ENCODE results near the gene RBM39.
"Not testable (repeated sequence)": the region's sequence is repeated elsewhere in the genome, so short reads cannot be mapped to it uniquely, and the experiment has no call there.

RBM39 gene

GRCh38 chr20:35731862-35732643 is 10.0 kb downstream of the RBM39 start:
- H3K27me3 ChIP-seq (ENCODE audit: control insufficient read depth, insufficient read depth, low read length): no peaks in the 10 kb centered on the region
- H3K9ac ChIP-seq (ENCODE audit: low read depth, low read length): no peak overlapping the region
- H3K4me3 ChIP-seq (ENCODE audit: low read length): no peak overlapping the region
- H3K4me1 ChIP-seq (ENCODE audit: control insufficient read depth, insufficient read depth, low read length): peaks cover 17% of the 10 kb centered on the region
- no peak overlapping the region for H3K4me2 ChIP-seq (ENCODE audit: low read length)
- H3K36me3 ChIP-seq (ENCODE audit: insufficient read depth, low read length): peaks cover 93% of the 10 kb centered on the region
- no peaks in the 10 kb centered on the region for H3K9me3 ChIP-seq (replicated peaks; ENCODE audit: low read length)

- Histone ChIP-seq H3K4me3 (ENCODE audit: low read length) (no peak overlapping the region), H3K4me2 (ENCODE audit: low read length) (no peak overlapping the region), H3K36me3 (ENCODE audit: insufficient read depth, low read length) (peaks cover 97% of the 10 kb centered on the region), H3K27me3 (ENCODE audit: control insufficient read depth, insufficient read depth, low read length) (no peaks in the 10 kb centered on the region), H3K9me3 (replicated peaks; ENCODE audit: low read length) (no peaks in the 10 kb centered on the region), H3K4me1 (ENCODE audit: control insufficient read depth, insufficient read depth, low read length) (peaks cover 16% of the 10 kb centered on the region), H3K9ac (ENCODE audit: low read depth, low read length) (no peak overlapping the region)
These were observed 10.6 kb downstream of the RBM39 start for GRCh38 chr20:35731469-35731788.

GRCh38 chr20:35730583-35731468 is 11.2 kb downstream of the RBM39 start:
- no peak overlapping the region for H3K9ac ChIP-seq (ENCODE audit: low read depth, low read length)
- H3K27me3 ChIP-seq (ENCODE audit: control insufficient read depth, insufficient read depth, low read length): no peaks in the 10 kb centered on the region
- H3K4me1 ChIP-seq (ENCODE audit: control insufficient read depth, insufficient read depth, low read length): peaks cover 10% of the 10 kb centered on the region
- H3K4me2 ChIP-seq (ENCODE audit: low read length): no peak overlapping the region
- H3K36me3 ChIP-seq (ENCODE audit: insufficient read depth, low read length): peaks cover 97% of the 10 kb centered on the region
- H3K9me3 ChIP-seq (replicated peaks; ENCODE audit: low read length): no peaks in the 10 kb centered on the region
- no peak overlapping the region for H3K4me3 ChIP-seq (ENCODE audit: low read length)

- no peak overlapping the region for H3K9ac ChIP-seq (ENCODE audit: low read depth, low read length)
- H3K4me2 ChIP-seq (ENCODE audit: low read length): no peak overlapping the region
- no peaks in the 10 kb centered on the region for H3K27me3 ChIP-seq (ENCODE audit: control insufficient read depth, insufficient read depth, low read length)
- H3K9me3 ChIP-seq (replicated peaks; ENCODE audit: low read length): no peaks in the 10 kb centered on the region
- peaks cover 8% of the 10 kb centered on the region for H3K4me1 ChIP-seq (ENCODE audit: control insufficient read depth, insufficient read depth, low read length)
- H3K4me3 ChIP-seq (ENCODE audit: low read length): no peak overlapping the region
- peaks cover 97% of the 10 kb centered on the region for H3K36me3 ChIP-seq (ENCODE audit: insufficient read depth, low read length)
These were observed 12.1 kb downstream of the RBM39 start for GRCh38 chr20:35729836-35730582.

GRCh38 chr20:35729283-35729807 is 12.7 kb downstream of the RBM39 start:
- Histone ChIP-seq H3K4me2 (ENCODE audit: low read length) (no peak overlapping the region), H3K9me3 (replicated peaks; ENCODE audit: low read length) (no peaks in the 10 kb centered on the region), H3K9ac (ENCODE audit: low read depth, low read length) (no peak overlapping the region), H3K36me3 (ENCODE audit: insufficient read depth, low read length) (peaks cover 97% of the 10 kb centered on the region), H3K4me1 (ENCODE audit: control insufficient read depth, insufficient read depth, low read length) (peaks cover 8% of the 10 kb centered on the region), H3K27me3 (ENCODE audit: control insufficient read depth, insufficient read depth, low read length) (no peaks in the 10 kb centered on the region), H3K4me3 (ENCODE audit: low read length) (no peak overlapping the region)

GRCh38 chr20:35726842-35727711 is 15.0 kb downstream of the RBM39 start:
- Histone ChIP-seq H3K4me2 (ENCODE audit: low read length) (no peak overlapping the region), H3K27me3 (ENCODE audit: control insufficient read depth, insufficient read depth, low read length) (no peaks in the 10 kb centered on the region), H3K9me3 (replicated peaks; ENCODE audit: low read length) (no peaks in the 10 kb centered on the region), H3K4me1 (ENCODE audit: control insufficient read depth, insufficient read depth, low read length) (peaks cover 8% of the 10 kb centered on the region), H3K4me3 (ENCODE audit: low read length) (no peak overlapping the region), H3K9ac (ENCODE audit: low read depth, low read length) (no peak overlapping the region), H3K36me3 (ENCODE audit: insufficient read depth, low read length) (peaks cover 95% of the 10 kb centered on the region)

GRCh38 chr20:35724321-35725230 is 17.5 kb downstream of the RBM39 start:
- Histone ChIP-seq H3K9me3 (replicated peaks; ENCODE audit: low read length) (no peaks in the 10 kb centered on the region), H3K4me3 (ENCODE audit: low read length) (no peak overlapping the region), H3K27me3 (ENCODE audit: control insufficient read depth, insufficient read depth, low read length) (no peaks in the 10 kb centered on the region), H3K9ac (ENCODE audit: low read depth, low read length) (no peak overlapping the region), H3K4me1 (ENCODE audit: control insufficient read depth, insufficient read depth, low read length) (no peaks in the 10 kb centered on the region), H3K36me3 (ENCODE audit: insufficient read depth, low read length) (peaks cover 95% of the 10 kb centered on the region), H3K4me2 (ENCODE audit: low read length) (no peak overlapping the region)

- not testable (repeated sequence) for H3K4me1 ChIP-seq (ENCODE audit: control insufficient read depth, insufficient read depth, low read length); H3K9me3 ChIP-seq (replicated peaks; ENCODE audit: low read length); H3K27me3 ChIP-seq (ENCODE audit: control insufficient read depth, insufficient read depth, low read length); H3K9ac ChIP-seq (ENCODE audit: low read depth, low read length); H3K4me3 ChIP-seq (ENCODE audit: low read length); H3K4me2 ChIP-seq (ENCODE audit: low read length)
- peaks cover 95% of the 10 kb centered on the region for H3K36me3 ChIP-seq (ENCODE audit: insufficient read depth, low read length)
These were observed 18.3 kb downstream of the RBM39 start for GRCh38 chr20:35723652-35724320.

- H3K4me2 ChIP-seq (ENCODE audit: low read length); H3K4me3 ChIP-seq (ENCODE audit: low read length); H3K9me3 ChIP-seq (replicated peaks; ENCODE audit: low read length); H3K27me3 ChIP-seq (ENCODE audit: control insufficient read depth, insufficient read depth, low read length); H3K9ac ChIP-seq (ENCODE audit: low read depth, low read length): not testable (repeated sequence)
- H3K36me3 ChIP-seq (ENCODE audit: insufficient read depth, low read length): peaks cover 95% of the 10 kb centered on the region
- peaks cover 12% of the 10 kb centered on the region for H3K4me1 ChIP-seq (ENCODE audit: control insufficient read depth, insufficient read depth, low read length)
These were observed 18.8 kb downstream of the RBM39 start for GRCh38 chr20:35723275-35723639.

- H3K4me1 ChIP-seq (ENCODE audit: control insufficient read depth, insufficient read depth, low read length): peaks cover 14% of the 10 kb centered on the region
- no peak overlapping the region for H3K9ac ChIP-seq (ENCODE audit: low read depth, low read length)
- no peak overlapping the region for H3K4me3 ChIP-seq (ENCODE audit: low read length)
- no peaks in the 10 kb centered on the region for H3K9me3 ChIP-seq (replicated peaks; ENCODE audit: low read length)
- no peak overlapping the region for H3K4me2 ChIP-seq (ENCODE audit: low read length)
- H3K36me3 ChIP-seq (ENCODE audit: insufficient read depth, low read length): peaks cover 97% of the 10 kb centered on the region
- no peaks in the 10 kb centered on the region for H3K27me3 ChIP-seq (ENCODE audit: control insufficient read depth, insufficient read depth, low read length)
These were observed 20.4 kb downstream of the RBM39 start for GRCh38 chr20:35721621-35722020.
